KMS-11 (cell line): ENCODE results near the gene RELB.

ENCODE experiments used
- H2AFZ ChIP-seq: fragments of 200-600 bp; sonication (generic); 2 replicates; pipeline ENCODE4 v1.6.1; 2016; ENCODE audit warnings: antibody characterized with exemption, mixed run types, low read depth
- H3K27ac ChIP-seq: fragments of 200-600 bp; sonication (generic); 2 replicates; pipeline ENCODE4 v1.6.1; 2016; ENCODE audit warnings: mild to moderate bottlenecking, mixed run types
- H3K27me3 ChIP-seq: fragments of 200-600 bp; sonication (generic); 2 replicates; pipeline ENCODE4 v1.6.1; 2017; ENCODE audit warnings: mild to moderate bottlenecking, low read depth, mixed run types, moderate library complexity; ENCODE audit not compliant: insufficient read depth
- H3K36me3 ChIP-seq: fragments of 200-600 bp; sonication (generic); 2 replicates; pipeline ENCODE4 v1.6.1; 2017; ENCODE audit warnings: mild to moderate bottlenecking, mixed run types; ENCODE audit not compliant: insufficient read depth
- H3K4me1 ChIP-seq: fragments of 200-600 bp; sonication (generic); 2 replicates; pipeline ENCODE4 v1.6.1; 2016; ENCODE audit warnings: mild to moderate bottlenecking, low read depth, mixed run types; ENCODE audit not compliant: poor library complexity, severe bottlenecking
- H3K4me2 ChIP-seq: fragments of 200-600 bp; sonication (generic); 2 replicates; pipeline ENCODE4 v1.7.0; 2016; ENCODE audit warnings: mild to moderate bottlenecking, mixed run types
- H3K4me3 ChIP-seq: fragments of 200-600 bp; sonication (generic); IDR thresholded peaks from 2 replicates; pipeline ENCODE4 v1.6.1; 2017; ENCODE audit warnings: low read depth, low read length, mixed read lengths; ENCODE audit not compliant: insufficient read depth
- H3K79me2 ChIP-seq: fragments of 200-600 bp; sonication (generic); 2 replicates; pipeline ENCODE4 v1.6.1; 2016; ENCODE audit warnings: low read depth, mixed run types; ENCODE audit not compliant: insufficient read depth
- H3K9ac ChIP-seq: fragments of 200-600 bp; sonication (generic); 2 replicates; pipeline ENCODE4 v1.6.1; 2016; ENCODE audit warnings: mild to moderate bottlenecking, mixed run types
- H4K20me1 ChIP-seq: fragments of 200-600 bp; sonication (generic); 2 replicates; pipeline ENCODE4 v1.6.1; 2016; ENCODE audit warnings: mild to moderate bottlenecking, mixed run types; ENCODE audit not compliant: insufficient read depth
- CTCF ChIP-seq: fragments of 200-600 bp; sonication (generic); conservative IDR thresholded peaks from 2 replicates; pipeline ENCODE4 v1.6.1; 2017; ENCODE audit warnings: low read depth, mild to moderate bottlenecking, antibody characterized with exemption, low read length, moderate library complexity, mixed read lengths

The RELB gene

GRCh38 chr19:45050036-45050435 is 48.8 kb downstream of the RELB start:
- H3K36me3 ChIP-seq: no peaks in the 10 kb centered on the region
- H4K20me1 ChIP-seq: no peaks in the 10 kb centered on the region
- H3K27ac ChIP-seq: peak overlapping the region; percentile 53; the same call in 1 of the 2 replicates
- no peak overlapping the region for H3K4me3 ChIP-seq
- H3K4me1 ChIP-seq: peaks cover 87% of the 10 kb centered on the region
- peaks cover 60% of the 10 kb centered on the region for H3K79me2 ChIP-seq
- H3K4me2 ChIP-seq: peak overlapping the region; percentile 37; the same call in 1 of the 2 replicates
- H3K9ac ChIP-seq: no peak overlapping the region
- no peak overlapping the region for H2AFZ ChIP-seq
- no peak for TF ChIP-seq CTCF
- no peaks in the 10 kb centered on the region for H3K27me3 ChIP-seq

GRCh38 chr19:45051929-45052579 is 50.8 kb downstream of the RELB start:
- H3K9ac ChIP-seq: no peak overlapping the region
- H3K4me1 ChIP-seq: peaks cover 69% of the 10 kb centered on the region
- H3K4me3 ChIP-seq: no peak overlapping the region
- H3K36me3 ChIP-seq: no peaks in the 10 kb centered on the region
- no peaks in the 10 kb centered on the region for H3K27me3 ChIP-seq
- no peak for TF ChIP-seq CTCF
- no peak overlapping the region for H3K4me2 ChIP-seq
- no peaks in the 10 kb centered on the region for H4K20me1 ChIP-seq
- H3K27ac ChIP-seq: no peak overlapping the region
- peaks cover 40% of the 10 kb centered on the region for H3K79me2 ChIP-seq
- no peak overlapping the region for H2AFZ ChIP-seq

- no peak for TF ChIP-seq CTCF
- Histone ChIP-seq H3K79me2 (no peaks in the 10 kb centered on the region; the same call in 1 of the 2 replicates), H3K36me3 (peaks cover 13% of the 10 kb centered on the region; the same call in 1 of the 2 replicates)
Observed at GRCh38 chr19:45056831-45057230, 55.6 kb downstream of the RELB start.

GRCh38 chr19:45057444-45057843 is 56.2 kb downstream of the RELB start:
- Histone ChIP-seq H2AFZ (no peak overlapping the region), H3K27ac (no peak overlapping the region), H3K79me2 (no peaks in the 10 kb centered on the region; the same call in 1 of the 2 replicates), H3K4me2 (no peak overlapping the region), H3K27me3 (no peaks in the 10 kb centered on the region), H3K9ac (no peak overlapping the region), H3K4me1 (peaks cover 37% of the 10 kb centered on the region), H4K20me1 (0 out of 2 replicates have a peak, but pooled peaks cover 3% of the 10 kb centered on the region), H3K4me3 (no peak overlapping the region), H3K36me3 (peaks cover 13% of the 10 kb centered on the region; the same call in 1 of the 2 replicates)
- TF ChIP-seq CTCF: no peak

More at GRCh38 chr19:45056831-45057230, 55.6 kb downstream of the RELB start:
- Histone ChIP-seq H3K4me2 (no peak overlapping the region), H4K20me1 (0 out of 2 replicates have a peak, but pooled peaks cover 3% of the 10 kb centered on the region), H3K27ac (no peak overlapping the region), H2AFZ (no peak overlapping the region), H3K9ac (no peak overlapping the region), H3K4me1 (peaks cover 42% of the 10 kb centered on the region), H3K4me3 (no peak overlapping the region), H3K27me3 (no peaks in the 10 kb centered on the region)
